Measurements from ENCODE around the gene IRS1. TPM values are rescaled to one million over a fixed set of nuclear protein-coding genes. Genes with fewer than 3 reads are reported as not detected.

Gene IRS1
- total and polyA plus RNA-seq, 4 donors, result 3.1 to 36.7 (median 7.9) TPM

DNA sequence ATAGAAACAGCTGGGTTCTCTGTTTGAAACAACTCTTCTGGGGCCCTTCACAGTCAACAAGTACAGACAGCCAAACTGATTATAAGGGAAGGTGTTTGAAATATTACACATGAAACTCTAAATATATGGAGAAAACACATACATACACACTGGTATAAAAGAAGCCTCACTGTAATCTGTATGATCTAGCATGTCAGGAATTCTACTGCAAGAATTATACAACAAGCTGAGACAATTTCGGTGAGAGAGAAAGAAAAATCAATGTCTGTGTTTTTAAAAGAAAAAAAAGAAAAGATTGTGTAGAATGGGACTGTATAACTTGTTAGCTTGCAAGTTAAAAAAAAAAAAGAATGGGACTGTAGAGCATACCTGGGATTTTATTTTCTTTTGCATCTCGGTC, 26.3 kb downstream of the IRS1 start:
- Histone ChIP-seq H3K9me3 (ENCODE audit: control insufficient read depth in 4 of 4, insufficient read depth in 3 of 4, low read length in 3 of 4) (peaks cover 0 to 9% (median 3%) of the 10 kb centered on the region in 4 donors), H3K36me3 (ENCODE audit: control insufficient read depth in 4 of 4, insufficient read depth in 4 of 4, low read length in 4 of 4) (peaks cover 1 to 35% (median 13%) of the 10 kb centered on the region in 4 donors), H3K27me3 (ENCODE audit: control insufficient read depth in 3 of 3, insufficient read depth in 3 of 3, low read length in 2 of 3) (no peaks in the 10 kb centered on the region), H3K27ac (ENCODE audit: low read depth in 1 of 2, low read length in 1 of 2) (peak overlapping the region in 1 of 2 donors; percentile 85), H3K9ac (ENCODE audit: insufficient read depth in 1 of 2, low read length in 2 of 2) (peak overlapping the region in 1 of 2 donors; percentile 27), H3K4me3 (no peak overlapping the region), H3K4me1 (ENCODE audit: control insufficient read depth in 5 of 5, insufficient read depth in 5 of 5, low read length in 5 of 5) (peaks cover 0 to 26% (median 15%) of the 10 kb centered on the region in 5 donors)
- 67 to 73% methylated on average over 2 of the region's 2 CpGs for WGBS, 2 donors
- ATAC-seq (ENCODE audit: insufficient read depth, low FRiP score) (no peak), DNase-seq (peak in 1 of 3 donors; percentile 40)
- TF ChIP-seq, protein P1, sequence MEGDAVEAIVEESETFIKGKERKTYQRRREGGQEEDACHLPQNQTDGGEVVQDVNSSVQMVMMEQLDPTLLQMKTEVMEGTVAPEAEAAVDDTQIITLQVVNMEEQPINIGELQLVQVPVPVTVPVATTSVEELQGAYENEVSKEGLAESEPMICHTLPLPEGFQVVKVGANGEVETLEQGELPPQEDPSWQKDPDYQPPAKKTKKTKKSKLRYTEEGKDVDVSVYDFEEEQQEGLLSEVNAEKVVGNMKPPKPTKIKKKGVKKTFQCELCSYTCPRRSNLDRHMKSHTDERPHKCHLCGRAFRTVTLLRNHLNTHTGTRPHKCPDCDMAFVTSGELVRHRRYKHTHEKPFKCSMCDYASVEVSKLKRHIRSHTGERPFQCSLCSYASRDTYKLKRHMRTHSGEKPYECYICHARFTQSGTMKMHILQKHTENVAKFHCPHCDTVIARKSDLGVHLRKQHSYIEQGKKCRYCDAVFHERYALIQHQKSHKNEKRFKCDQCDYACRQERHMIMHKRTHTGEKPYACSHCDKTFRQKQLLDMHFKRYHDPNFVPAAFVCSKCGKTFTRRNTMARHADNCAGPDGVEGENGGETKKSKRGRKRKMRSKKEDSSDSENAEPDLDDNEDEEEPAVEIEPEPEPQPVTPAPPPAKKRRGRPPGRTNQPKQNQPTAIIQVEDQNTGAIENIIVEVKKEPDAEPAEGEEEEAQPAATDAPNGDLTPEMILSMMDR (IDR thresholded peaks at IDR 0.05; ENCODE audit: control extremely low read depth, extremely low read depth), result no peak

DNA sequence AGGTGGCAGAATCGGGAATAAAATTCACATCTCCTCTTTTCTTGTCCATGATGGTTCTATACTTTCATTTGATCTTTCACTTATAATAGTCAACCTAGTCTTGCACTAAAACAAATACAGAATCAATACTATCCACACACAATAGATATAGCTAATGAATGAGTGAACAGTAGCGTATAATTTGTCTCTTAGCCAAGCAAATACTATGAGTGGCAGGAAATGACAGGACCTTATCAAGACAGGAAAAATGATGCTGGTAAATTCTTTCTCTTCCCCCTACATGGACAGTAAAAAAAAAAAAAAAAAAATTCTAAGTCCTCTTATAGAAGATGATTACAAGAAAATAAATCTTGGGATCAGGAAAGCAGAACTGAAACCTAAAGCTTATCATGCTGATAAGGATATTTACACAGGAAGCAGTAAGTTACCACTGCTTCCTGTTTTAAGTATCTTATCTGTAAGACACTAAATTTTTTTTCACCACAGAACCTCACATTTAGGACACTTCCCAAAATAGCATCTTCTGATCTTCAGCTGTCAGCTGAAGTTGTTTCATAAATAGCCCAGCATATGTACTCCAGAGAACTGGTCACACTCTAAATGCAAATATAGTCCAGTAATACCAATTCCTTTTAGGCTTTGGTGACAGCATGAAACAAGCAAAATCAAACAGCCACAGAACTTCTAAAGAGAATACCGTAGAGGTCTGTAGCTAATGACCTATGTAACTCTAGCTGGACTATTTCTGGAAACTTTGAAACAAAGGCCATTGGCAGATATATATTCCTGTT, 27.0 kb downstream of the IRS1 start:
- H3K36me3 ChIP-seq (ENCODE audit: control insufficient read depth in 4 of 4, insufficient read depth in 4 of 4, low read length in 4 of 4), result peaks cover 1 to 35% (median 13%) of the 10 kb centered on the region in 4 donors
- H3K9me3 ChIP-seq (ENCODE audit: control insufficient read depth in 4 of 4, insufficient read depth in 3 of 4, low read length in 3 of 4), result peaks cover 0 to 9% (median 3%) of the 10 kb centered on the region in 4 donors
- TF ChIP-seq, protein P1 (IDR thresholded peaks at IDR 0.05; ENCODE audit: control extremely low read depth, extremely low read depth), result no peak
- H3K4me3 ChIP-seq, result no peak overlapping the region
- H3K27ac ChIP-seq (ENCODE audit: low read depth in 1 of 2, low read length in 1 of 2), result peak overlapping the region in 1 of 2 donors; percentile 85
- no peaks in the 10 kb centered on the region for H3K27me3 ChIP-seq (ENCODE audit: control insufficient read depth in 3 of 3, insufficient read depth in 3 of 3, low read length in 2 of 3)
- WGBS, 2 donors, result 17 to 21% methylated on average over 3 of the region's 3 CpGs
- peaks cover 0 to 26% (median 17%) of the 10 kb centered on the region in 5 donors for H3K4me1 ChIP-seq (ENCODE audit: control insufficient read depth in 5 of 5, insufficient read depth in 5 of 5, low read length in 5 of 5)
- DNase-seq (peak in 2 of 3 donors; percentile 70 to 83), ATAC-seq (ENCODE audit: insufficient read depth, low FRiP score) (no peak)
- no peak overlapping the region for H3K9ac ChIP-seq (ENCODE audit: insufficient read depth in 1 of 2, low read length in 2 of 2)

DNA sequence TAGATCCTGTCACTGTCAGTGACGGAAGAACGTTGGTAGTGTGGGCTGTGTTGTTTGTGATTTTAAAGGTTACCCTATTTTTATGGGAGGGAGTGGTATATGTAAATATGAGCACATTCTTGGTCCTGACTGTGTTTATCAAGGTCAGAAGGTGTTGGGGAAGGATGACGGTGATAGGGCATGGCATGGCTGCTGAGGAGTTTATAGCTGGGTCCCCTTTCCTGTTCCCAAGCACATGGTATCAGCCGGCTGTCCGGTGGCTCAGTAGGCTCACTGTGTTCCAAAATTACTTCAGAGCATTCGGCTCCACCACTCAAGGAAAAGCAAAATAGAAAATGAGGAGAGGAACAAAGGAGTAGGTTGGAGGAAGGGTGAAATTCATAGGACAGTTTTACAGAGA, 28.6 kb downstream of the IRS1 start:
- H3K4me1 ChIP-seq (ENCODE audit: control insufficient read depth in 5 of 5, insufficient read depth in 5 of 5, low read length in 5 of 5), result peaks cover 0 to 33% (median 17%) of the 10 kb centered on the region in 5 donors
- H3K4me3 ChIP-seq, result no peak overlapping the region
- peak overlapping the region in 1 of 2 donors; percentile 86 for H3K27ac ChIP-seq (ENCODE audit: low read depth in 1 of 2, low read length in 1 of 2)
- DNase-seq (no peak), ATAC-seq (ENCODE audit: insufficient read depth, low FRiP score) (no peak)
- H3K9me3 ChIP-seq (ENCODE audit: control insufficient read depth in 4 of 4, insufficient read depth in 3 of 4, low read length in 3 of 4), result peaks cover 0 to 9% (median 3%) of the 10 kb centered on the region in 4 donors
- 71 to 73% methylated on average over 6 of the region's 6 CpGs for WGBS, 2 donors
- no peak overlapping the region for H3K9ac ChIP-seq (ENCODE audit: insufficient read depth in 1 of 2, low read length in 2 of 2)
- no peaks in the 10 kb centered on the region for H3K27me3 ChIP-seq (ENCODE audit: control insufficient read depth in 3 of 3, insufficient read depth in 3 of 3, low read length in 2 of 3)
- peaks cover 1 to 28% (median 13%) of the 10 kb centered on the region in 4 donors for H3K36me3 ChIP-seq (ENCODE audit: control insufficient read depth in 4 of 4, insufficient read depth in 4 of 4, low read length in 4 of 4)
- TF ChIP-seq, protein P1 (IDR thresholded peaks at IDR 0.05; ENCODE audit: control extremely low read depth, extremely low read depth), result no peak

All from lung (tissue), 12 donors.